HepG2 (cell line): ENCODE measurements around the gene E2F1. TPM values are rescaled to one million over a fixed set of nuclear protein-coding genes. Genes with fewer than 3 reads are reported as not detected.
A peak's percentile ranks its signal among the peaks of the same experiment; 100 is the strongest.

Source experiments
- AGO2 ChIP-seq: fragments of 200-400 bp; formaldehyde crosslinking; optimal IDR thresholded peaks from 2 replicates; pipeline ENCODE3; 2017; ENCODE audit warnings: mild to moderate bottlenecking, low read depth, low read length, moderate library complexity
- AHDC1 ChIP-seq: sonication (generic); formaldehyde crosslinking; IDR thresholded peaks from 2 replicates; pipeline ENCODE4 v1.5.1; 2020; ENCODE audit warnings: mild to moderate bottlenecking, missing genetic modification reagents, borderline replicate concordance
- E2F2 ChIP-seq: sonication (generic); formaldehyde crosslinking; IDR thresholded peaks from 2 replicates; pipeline ENCODE4 v1.4.0; 2020; ENCODE audit warnings: missing genetic modification reagents, borderline replicate concordance
- FOXK2 ChIP-seq: fragments of 450-650 bp; IDR thresholded peaks from 2 replicates; pipeline ENCODE4 v1.6.1; 2016
- FOXM1 ChIP-seq: sonication (generic); formaldehyde crosslinking; IDR thresholded peaks from 2 replicates; pipeline ENCODE4 v1.5.0; 2020; ENCODE audit warnings: missing genetic modification reagents
- NAIF1 ChIP-seq: sonication (generic); formaldehyde crosslinking; IDR thresholded peaks from 2 replicates; pipeline ENCODE4 v1.5.0; 2020; ENCODE audit warnings: mild to moderate bottlenecking, missing genetic modification reagents, borderline replicate concordance
- PHF20 ChIP-seq: sonication (generic); formaldehyde crosslinking; IDR thresholded peaks from 2 replicates; pipeline ENCODE4 v1.5.0; 2020; ENCODE audit warnings: mild to moderate bottlenecking, missing genetic modification reagents
- RFXANK ChIP-seq: IDR thresholded peaks from 2 replicates; pipeline ENCODE4 v1.6.1; 2016
- SIX4 ChIP-seq: sonication (generic); formaldehyde crosslinking; IDR thresholded peaks from 2 replicates; pipeline ENCODE4 v1.4.0; 2020; ENCODE audit warnings: missing genetic modification reagents
- SNAI1 ChIP-seq: sonication (generic); formaldehyde crosslinking; IDR thresholded peaks from 2 replicates; pipeline ENCODE4 v1.5.0; 2020; ENCODE audit warnings: mild to moderate bottlenecking, missing genetic modification reagents, borderline replicate concordance
- ZBTB33 ChIP-seq: sonication (generic); formaldehyde crosslinking; IDR thresholded peaks from 2 replicates; pipeline ENCODE4 v1.4.0; 2020; ENCODE audit warnings: missing genetic modification reagents
- ZGPAT ChIP-seq: IDR thresholded peaks from 2 replicates; pipeline ENCODE4 v1.6.1; 2016; ENCODE audit warnings: mild to moderate bottlenecking
- ZNF17 ChIP-seq: sonication (generic); formaldehyde crosslinking; IDR thresholded peaks from 2 replicates; pipeline ENCODE4 v1.5.0; 2020; ENCODE audit warnings: mild to moderate bottlenecking, missing genetic modification reagents
- ZNF264 ChIP-seq: sonication (generic); formaldehyde crosslinking; IDR thresholded peaks from 2 replicates; pipeline ENCODE4 v1.4.0; 2020; ENCODE audit warnings: missing genetic modification reagents
- ZNF468 ChIP-seq: sonication (generic); formaldehyde crosslinking; IDR thresholded peaks from 2 replicates; pipeline ENCODE4 v1.8.0; 2022; ENCODE audit warnings: mild to moderate bottlenecking, moderate library complexity, missing genetic modification reagents
- ZNF512 ChIP-seq: sonication (generic); formaldehyde crosslinking; IDR thresholded peaks from 2 replicates; pipeline ENCODE4 v1.4.0; 2020; ENCODE audit warnings: mild to moderate bottlenecking, missing genetic modification reagents
- ZNF670 ChIP-seq: sonication (generic); formaldehyde crosslinking; IDR thresholded peaks from 2 replicates; pipeline ENCODE4 v1.8.0; 2022; ENCODE audit warnings: mild to moderate bottlenecking, missing genetic modification reagents, borderline replicate concordance
- ZNF747 ChIP-seq: sonication (generic); formaldehyde crosslinking; IDR thresholded peaks from 2 replicates; pipeline ENCODE4 v1.8.1; 2023; ENCODE audit warnings: missing genetic modification reagents, mild to moderate bottlenecking, borderline replicate concordance
- polyA plus RNA-seq, 8 experiments: library from polyadenylated mRNA; depleted of rRNA in 3 of 8; stranded (reverse) in 7 of 8; unstranded in 1 of 8; fragments of >200 nt; fragmentation: Illumina TruSeq in 4 of 8; extraction: Trizol in 4 of 8; gene quantifications; 2 replicates each; pipeline versions ENCODE4 v1.2.1 to v1.2.3, GENCODE V29; 2011 to 2016; ENCODE audit warnings: low read depth in 4 of 8, missing spikeins in 1 of 8, mixed read lengths in 1 of 8; ENCODE audit not compliant: insufficient read depth in 1 of 8
- total RNA-seq, 5 experiments: library from RNA; depleted of rRNA; stranded (reverse); fragments of >200 nt; fragmentation: Illumina TruSeq; extraction: Trizol; gene quantifications; 2 replicates each; pipeline ENCODE4 v1.2.3, GENCODE V29; 2016; ENCODE audit warnings: low read depth in 1 of 5

Gene E2F1
- total and polyA plus RNA-seq, 2 of the 13 experiments (the other 11 are each of a cell fraction or from before 2014, with no cell fraction given), result 25.5 to 39.4 TPM

- no peak for TF ChIP-seq AHDC1 (CRISPR knock-in tag)
- no peak for TF ChIP-seq FOXK2
- TF ChIP-seq RFXANK (CRISPR knock-in tag), result no peak
- TF ChIP-seq ZNF264, result peak; percentile 16; the same call in 1 of the 2 replicates
- TF ChIP-seq E2F2, result no peak
- TF ChIP-seq AGO2, result peak; percentile 88
- TF ChIP-seq ZNF17 (CRISPR knock-in tag), result no peak
- TF ChIP-seq SIX4 (CRISPR knock-in tag), result no peak
- TF ChIP-seq SNAI1 (CRISPR knock-in tag), result no peak
- TF ChIP-seq ZNF670, result no peak; the same call in 1 of the 2 replicates
- TF ChIP-seq PHF20 (CRISPR knock-in tag), result no peak
- TF ChIP-seq ZBTB33, result 0 out of 2 replicates have a peak, but pooled peaks have one; percentile 64
- no peak for TF ChIP-seq ZNF468 (CRISPR knock-in tag)
- TF ChIP-seq ZNF512 (CRISPR knock-in tag), result no peak
- no peak for TF ChIP-seq NAIF1 (CRISPR knock-in tag)
- 0 out of 2 replicates have a peak, but pooled peaks have one; percentile 64 for TF ChIP-seq ZNF747 (CRISPR knock-in tag)
- TF ChIP-seq FOXM1 (CRISPR knock-in tag), result no peak
- no peak; the same call in 1 of the 2 replicates for TF ChIP-seq ZGPAT
Measured at GRCh38 chr20:33653218-33653899, 32.8 kb downstream of the E2F1 start (continued).
